IMR-90 (cell line): ENCODE results near the gene KNCN. TPM values are rescaled to one million over a fixed set of nuclear protein-coding genes. Genes with fewer than 3 reads are reported as not detected.

Experiments
- ATAC-seq: fragments of 200-7000 bp; cut with Tn5 transposase; 2 replicates; pipeline ENCODE4 v1.9.1; 2020; ENCODE audit warnings: low read depth, mild to moderate bottlenecking, moderate library complexity
- BruUV-seq: library from RNA; stranded (reverse); fragments of 400-500 nt; replicated peaks from 2 replicates; lab custom pipeline; 2021; lab: Mats Ljungman, UMichigan
- CTCF ChIA-PET: fragments of 300-600 bp; formaldehyde crosslinking; extraction: SDS; loops from one replicate; lab custom pipeline; 2021; ENCODE audit warnings: antibody characterized with exemption; lab: Yijun Ruan, JAX
- POLR2A ChIA-PET: fragments of 300-600 bp; sonication (Branson Sonifier 250); formaldehyde crosslinking; loops from one replicate; lab custom pipeline; 2022; ENCODE audit warnings: antibody characterized with exemption; ENCODE audit not compliant: unreplicated experiment; lab: Charles Lee
- DNase-seq: peaks from one replicate; pipeline ENCODE4 v3.0.0; 2013
- H2AFZ ChIP-seq: replicated peaks from 2 replicates; pipeline ENCODE3; 2013; ENCODE audit warnings: low read length, mild to moderate bottlenecking; ENCODE audit not compliant: poor library complexity
- H2AK5ac ChIP-seq: 2 replicates; pipeline ENCODE4 v1.6.1; 2013; ENCODE audit warnings: low read depth, low read length, inconsistent platforms
- H2AK9ac ChIP-seq: replicated peaks from 2 replicates; pipeline ENCODE3; 2013; ENCODE audit warnings: mild to moderate bottlenecking, low read depth, low read length, moderate library complexity; ENCODE audit not compliant: poor library complexity
- H2BK120ac ChIP-seq: 2 replicates; pipeline ENCODE4 v1.6.1; 2013; ENCODE audit warnings: low read depth, low read length, inconsistent platforms
- H2BK15ac ChIP-seq: 3 replicates; pipeline ENCODE4 v1.6.1; 2013; ENCODE audit warnings: low read depth, low read length, inconsistent platforms
- H2BK20ac ChIP-seq: 2 replicates; pipeline ENCODE4 v1.6.1; 2013; ENCODE audit warnings: low read depth, mild to moderate bottlenecking, inconsistent platforms, low read length, moderate library complexity
- H2BK5ac ChIP-seq: 2 replicates; pipeline ENCODE4 v1.6.1; 2013; ENCODE audit warnings: mild to moderate bottlenecking, low read depth, low read length, inconsistent platforms; ENCODE audit not compliant: poor library complexity, severe bottlenecking
- H3K14ac ChIP-seq: replicated peaks from 2 replicates; pipeline ENCODE4 v1.6.1; 2013; ENCODE audit warnings: low read depth, low read length, inconsistent platforms
- H3K18ac ChIP-seq: 2 replicates; pipeline ENCODE4 v1.6.1; 2013; ENCODE audit warnings: low read depth, low read length, control low read depth
- H3K23ac ChIP-seq: 2 replicates; pipeline ENCODE4 v1.6.1; 2013; ENCODE audit warnings: low read depth, low read length, inconsistent platforms
- H3K27ac ChIP-seq: 2 replicates; pipeline ENCODE4 v1.5.1; 2013; ENCODE audit warnings: mild to moderate bottlenecking, control low read depth, low read length; ENCODE audit not compliant: insufficient read depth
- H3K27me3 ChIP-seq: 2 replicates; pipeline ENCODE4 v1.6.1; 2013; ENCODE audit warnings: low read length; ENCODE audit not compliant: control insufficient read depth, insufficient read depth
- H3K36me3 ChIP-seq: 2 replicates; pipeline ENCODE4 v1.6.1; 2013; ENCODE audit warnings: low read length, mixed read lengths; ENCODE audit not compliant: control insufficient read depth, insufficient read depth
- H3K4ac ChIP-seq: 2 replicates; pipeline ENCODE4 v1.6.1; 2013; ENCODE audit warnings: low read depth, low read length, inconsistent platforms
- H3K4me1 ChIP-seq: 2 replicates; pipeline ENCODE4 v1.6.1; 2013; ENCODE audit warnings: low read length, mixed read lengths; ENCODE audit not compliant: control insufficient read depth, insufficient read depth
- H3K4me2 ChIP-seq: 2 replicates; pipeline ENCODE4 v1.6.1; 2013; ENCODE audit warnings: low read depth, mild to moderate bottlenecking, control low read depth, low read length, moderate library complexity
- H3K4me3 ChIP-seq: 2 replicates; pipeline ENCODE4 v1.5.1; 2013; ENCODE audit warnings: low read depth, mild to moderate bottlenecking, control low read depth, low read length, moderate library complexity; ENCODE audit not compliant: insufficient read depth
- H3K56ac ChIP-seq: 2 replicates; pipeline ENCODE4 v1.6.1; 2013; ENCODE audit warnings: low read length, inconsistent platforms; ENCODE audit not compliant: insufficient read depth; ENCODE audit errors: extremely low read depth
- H3K79me1 ChIP-seq, 2 experiments: 2 replicates each; pipeline ENCODE4 v1.6.1; 2013; ENCODE audit warnings: low read length in 2 of 2, inconsistent platforms in 1 of 2, low read depth in 1 of 2
- H3K9ac ChIP-seq: 2 replicates; pipeline ENCODE4 v1.6.1; 2013; ENCODE audit warnings: low read depth, low read length, control low read depth
- H3K9me1 ChIP-seq: 2 replicates; pipeline ENCODE4 v1.6.1; 2013; ENCODE audit warnings: low read length, inconsistent platforms; ENCODE audit not compliant: insufficient read depth
- H3K9me3 ChIP-seq: 2 replicates; pipeline ENCODE4 v1.6.1; 2013; ENCODE audit warnings: low read length; ENCODE audit not compliant: control insufficient read depth, insufficient read depth
- H4K20me1 ChIP-seq: 2 replicates; pipeline ENCODE4 v1.6.1; 2013; ENCODE audit warnings: low read length, inconsistent platforms; ENCODE audit not compliant: insufficient read depth
- H4K5ac ChIP-seq: 2 replicates; pipeline ENCODE4 v1.6.1; 2013; ENCODE audit warnings: mild to moderate bottlenecking, low read depth, low read length, control low read depth
- H4K8ac ChIP-seq, 2 experiments: 2 replicates each; pipeline ENCODE4 v1.6.1; 2013; ENCODE audit warnings: low read depth in 2 of 2, low read length in 2 of 2, control low read depth in 1 of 2, inconsistent platforms in 1 of 2
- H4K91ac ChIP-seq: 2 replicates; pipeline ENCODE4 v1.6.1; 2013; ENCODE audit warnings: low read depth, low read length, inconsistent platforms; ENCODE audit not compliant: insufficient read depth
- CHD1 ChIP-seq: IDR thresholded peaks from 2 replicates; pipeline ENCODE4 v1.6.1; 2012; ENCODE audit warnings: low read depth, low read length, improper control_type of control experiment
- MAZ ChIP-seq: IDR thresholded peaks from 2 replicates; pipeline ENCODE4 v1.6.1; 2012; ENCODE audit warnings: low read depth, mild to moderate bottlenecking, low read length, improper control_type of control experiment, moderate library complexity, borderline replicate concordance
- NFE2L2 ChIP-seq: fragments of 150-350 bp; IDR thresholded peaks from 2 replicates; pipeline ENCODE4 v1.6.1; 2016; ENCODE audit warnings: low read depth, mild to moderate bottlenecking, low read length
- RAD21 ChIP-seq: IDR thresholded peaks from 2 replicates; pipeline ENCODE4 v1.6.1; 2012; ENCODE audit warnings: low read length, improper control_type of control experiment
- RCOR1 ChIP-seq: IDR thresholded peaks from 2 replicates; pipeline ENCODE4 v1.6.1; 2012; ENCODE audit warnings: mild to moderate bottlenecking, low read length, improper control_type of control experiment; ENCODE audit not compliant: insufficient replicate concordance
- RFX5 ChIP-seq: IDR thresholded peaks from 2 replicates; pipeline ENCODE4 v1.8.0; 2012; ENCODE audit warnings: low read depth, mild to moderate bottlenecking, low read length, moderate library complexity
- WGBS, 2 experiments: methylation state at CpG; one replicate each; pipeline versions ENCODE4 v1.1.5 to v1.1.7; 2013; ENCODE audit warnings: missing lambda C conversion rate in 2 of 2; ENCODE audit not compliant: insufficient read length in 1 of 2; ENCODE audit errors: extremely low coverage in 2 of 2; 5-methylcytosine and 5-hydroxymethylcytosine counted together
- dilution Hi-C: fragments of 300-500 bp; cut with HindIII; formaldehyde crosslinking; loops from one replicate; pipeline ENCODE4 v1.14.3; 2018; ENCODE audit warnings: low sequenced_read_pairs; ENCODE audit not compliant: unreplicated experiment
- in situ Hi-C: fragments of 300-500 bp; cut with MboI; formaldehyde crosslinking; loops from 3 replicates; pipeline ENCODE4 v1.14.3; 2019; ENCODE audit warnings: low sequenced_read_pairs, inconsistent platforms, mixed read lengths
- intact Hi-C: fragments of 100-400 bp; cut with micrococcal nuclease; formaldehyde crosslinking; loops from 2 replicates; pipeline ENCODE4 v1.10.0; 2022
- polyA plus RNA-seq, 3 experiments: library from polyadenylated mRNA; depleted of rRNA; stranded (reverse); fragments of >200 nt; gene quantifications; 2 replicates each; pipeline ENCODE4 v1.2.3, GENCODE V29; 2012; ENCODE audit warnings: low replicate concordance in 1 of 3
- total RNA-seq: library from RNA; depleted of rRNA; stranded (reverse); fragments of >200 nt; gene quantifications from 2 replicates; pipeline ENCODE4 v1.2.3, GENCODE V29; 2012

The KNCN gene
- total and polyA plus RNA-seq, 2 of the 4 experiments (the other 2 are of a cell fraction): not detected

GRCh38 chr1:46545784-46546183 is 5.7 kb downstream of the KNCN start:
- no TSS peak for BruUV-seq
- ATAC-seq: no peak
- H3K27ac ChIP-seq: no peak overlapping the region
- no peak overlapping the region for H4K91ac ChIP-seq
- no peak overlapping the region for H2BK5ac ChIP-seq
- no peak overlapping the region for H2AK9ac ChIP-seq
- no peak overlapping the region for H3K56ac ChIP-seq
- H3K9me3 ChIP-seq: no peaks in the 10 kb centered on the region
- no peaks in the 10 kb centered on the region for H3K4me1 ChIP-seq
- H2BK20ac ChIP-seq: no peak overlapping the region
- TF ChIP-seq RFX5 (no peak), RAD21 (no peak), MAZ (no peak), CHD1 (no peak), NFE2L2 (no peak), RCOR1 (no peak)
- ChIA-PET CTCF (no interaction called here), POLR2A (no interaction called here)
- H3K4me3 ChIP-seq: no peak overlapping the region
- H3K27me3 ChIP-seq: peaks cover 77% of the 10 kb centered on the region
- no peak overlapping the region for H3K23ac ChIP-seq
- H2BK15ac ChIP-seq: no peak overlapping the region
- no peak overlapping the region for H3K4me2 ChIP-seq
- in situ Hi-C loops (no loop called here), intact Hi-C loops (loop anchor here (5.0 kb wide), 2 partner anchors 68 to 182 kb away; no protein-coding TSS in a partner anchor), dilution Hi-C loops (no loop called here)
- H3K9me1 ChIP-seq: no peaks in the 10 kb centered on the region
- no peak overlapping the region for H4K8ac ChIP-seq
- H3K18ac ChIP-seq: no peak overlapping the region
- H2AK5ac ChIP-seq: no peak overlapping the region
- H3K9ac ChIP-seq: no peak overlapping the region
- H4K5ac ChIP-seq: no peak overlapping the region
- no peaks in the 10 kb centered on the region for H4K20me1 ChIP-seq
- H2AFZ ChIP-seq: no peak overlapping the region
- no peaks in the 10 kb centered on the region for H3K79me1 ChIP-seq
- no peak for DNase-seq
- no peak overlapping the region for H3K14ac ChIP-seq
- H2BK120ac ChIP-seq: no peak overlapping the region
- no peaks in the 10 kb centered on the region for H3K36me3 ChIP-seq
- no CpG with 5 or more reads among the region's 3 CpGs for WGBS, 2 experiments
- H3K4ac ChIP-seq: no peak overlapping the region
